Central memory CD4-positive, alpha-beta T cell (primary cell): ENCODE measurements around the gene SLC48A1.

Source experiments
- DNase-seq: peaks from one replicate; pipeline ENCODE4 v3.0.0; 2022

The SLC48A1 gene

GRCh38 chr12:47744778-47745436 is 28.1 kb upstream of the SLC48A1 start:
- no peak for DNase-seq

- no peak for DNase-seq
Observed at GRCh38 chr12:47745485-47746041, 27.5 kb upstream of the SLC48A1 start.

GRCh38 chr12:47746073-47746472 is 27.0 kb upstream of the SLC48A1 start:
- DNase-seq = no peak

GRCh38 chr12:47746523-47746922 is 26.5 kb upstream of the SLC48A1 start:
- no peak for DNase-seq

- DNase-seq = no peak
Observed at GRCh38 chr12:47747126-47747525, 25.9 kb upstream of the SLC48A1 start.

- DNase-seq = no peak
Observed at GRCh38 chr12:47747596-47748506, 25.2 kb upstream of the SLC48A1 start.

- DNase-seq = no peak
Observed at GRCh38 chr12:47748507-47748828, 24.6 kb upstream of the SLC48A1 start.

- DNase-seq = no peak
Observed at GRCh38 chr12:47748899-47749298, 24.1 kb upstream of the SLC48A1 start.

GRCh38 chr12:47750229-47750798 is 22.7 kb upstream of the SLC48A1 start:
- no peak for DNase-seq

GRCh38 chr12:47750916-47751470 is 22.0 kb upstream of the SLC48A1 start:
- DNase-seq = no peak

GRCh38 chr12:47751561-47751960 is 21.5 kb upstream of the SLC48A1 start:
- no peak for DNase-seq

- no peak for DNase-seq
Observed at GRCh38 chr12:47752121-47752520, 20.9 kb upstream of the SLC48A1 start.

GRCh38 chr12:47752552-47752951 is 20.5 kb upstream of the SLC48A1 start:
- no peak for DNase-seq

- no peak for DNase-seq
Observed at GRCh38 chr12:47753021-47754001, 19.7 kb upstream of the SLC48A1 start.

GRCh38 chr12:47754126-47754525 is 18.9 kb upstream of the SLC48A1 start:
- DNase-seq = no peak

GRCh38 chr12:47754881-47755280 is 18.2 kb upstream of the SLC48A1 start:
- no peak for DNase-seq

- peak; percentile 29 for DNase-seq
Observed at GRCh38 chr12:47755655-47756562, 17.1 kb upstream of the SLC48A1 start.

GRCh38 chr12:47757364-47757839 is 15.6 kb upstream of the SLC48A1 start:
- no peak for DNase-seq

GRCh38 chr12:47757840-47758583 is 15.0 kb upstream of the SLC48A1 start:
- DNase-seq = no peak

GRCh38 chr12:47758584-47758833 is 14.5 kb upstream of the SLC48A1 start:
- no peak for DNase-seq
